ENCODE data around the gene NYAP1.
"Not testable (repeated sequence)": the region's sequence is repeated elsewhere in the genome, so short reads cannot be mapped to it uniquely, and the experiment has no call there.

NYAP1 gene

GRCh38 chr7:100535982-100536381, 52.3 kb downstream of the NYAP1 start:
- DNase-seq; in situ Hi-C loops (cut with MboI; ENCODE audit: low pct_unique_long_range_greater_than_20kb, low sequenced_read_pairs): not testable (repeated sequence)

DNA sequence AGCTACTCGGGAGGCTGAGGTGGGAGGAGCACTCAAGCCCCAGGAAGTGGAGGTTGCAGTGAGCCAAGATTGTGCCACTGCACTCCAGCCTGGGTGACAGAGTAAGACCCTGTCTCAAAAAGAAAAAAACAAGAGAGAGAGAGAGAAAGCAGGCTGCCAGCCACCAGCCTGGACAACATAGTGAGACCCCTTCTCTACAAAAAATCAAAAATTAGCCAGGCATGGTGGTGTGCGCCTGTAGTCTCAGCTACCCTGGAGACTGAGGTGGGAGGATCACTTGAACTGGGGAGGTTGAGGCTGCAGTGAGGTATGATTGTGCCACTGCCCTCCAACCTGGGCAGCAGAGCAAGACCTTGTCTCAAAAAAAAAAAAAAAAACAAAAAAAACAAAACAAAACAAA, 53.0 kb downstream of the NYAP1 start:
- DNase-seq; in situ Hi-C loops (cut with MboI; ENCODE audit: low pct_unique_long_range_greater_than_20kb, low sequenced_read_pairs): not testable (repeated sequence)

DNA sequence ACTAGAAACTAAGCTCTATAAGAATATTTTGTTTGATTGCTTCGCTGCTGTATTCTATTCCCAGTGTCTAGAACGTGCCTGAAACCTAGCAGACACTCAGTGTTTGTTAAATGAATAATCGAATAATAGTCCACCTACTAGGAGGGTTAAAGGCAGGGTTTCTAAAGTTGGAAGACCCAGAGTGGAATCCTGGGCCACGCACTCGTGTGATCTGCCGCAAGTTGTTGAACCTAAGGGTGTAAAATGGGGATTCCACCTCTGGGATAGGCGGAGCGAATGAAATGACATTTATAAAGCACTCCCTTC, 54.6 kb downstream of the NYAP1 start:
- peak; percentile 11 for DNase-seq
- in situ Hi-C loops (cut with MboI; ENCODE audit: low pct_unique_long_range_greater_than_20kb, low sequenced_read_pairs), result no loop called here

DNA sequence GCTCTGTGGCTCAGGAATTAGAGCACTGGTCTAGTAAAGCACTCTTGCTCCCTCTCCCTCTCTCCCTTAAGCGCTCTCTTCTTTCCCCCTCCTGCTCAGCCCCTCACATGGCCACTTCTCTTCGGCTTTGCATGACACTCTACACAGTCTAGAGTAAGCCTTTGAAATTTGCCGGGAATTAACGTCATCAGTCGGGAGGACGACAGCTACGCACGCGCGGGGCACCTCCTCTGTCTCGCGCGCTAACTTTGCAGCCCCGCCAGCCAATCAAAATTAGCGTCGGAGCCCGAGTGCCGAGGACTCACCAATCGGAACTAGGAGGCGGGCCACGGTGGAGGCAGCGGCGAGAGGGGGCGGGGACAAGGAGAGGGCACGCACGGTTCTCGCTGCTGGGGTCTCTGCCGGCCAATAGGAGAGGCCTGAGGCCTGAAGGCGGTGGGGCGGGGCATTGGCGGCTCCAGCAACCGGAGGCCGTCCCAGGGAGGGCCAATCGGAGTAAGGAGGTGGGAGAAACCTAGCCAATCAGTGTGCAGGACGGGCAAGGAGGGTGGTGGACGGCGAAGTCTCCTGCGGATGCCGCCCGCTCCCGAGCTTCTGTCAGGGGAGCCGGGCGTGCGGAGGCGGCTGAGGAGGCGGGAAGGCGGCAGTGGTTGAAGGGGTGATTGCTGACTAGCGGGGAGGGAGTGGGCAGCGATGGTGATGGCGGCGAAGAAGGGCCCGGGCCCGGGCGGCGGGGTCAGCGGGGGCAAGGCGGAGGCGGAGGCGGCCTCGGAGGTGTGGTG, 55.1 kb downstream of the NYAP1 start, which contains the start of gene AGFG2:
TSS of gene AGFG2 (plus strand) at position 550 of the 782 bp plus-strand sequence. CDS start at position 694, 144 bp downstream.
- in situ Hi-C loops (cut with MboI; ENCODE audit: low pct_unique_long_range_greater_than_20kb, low sequenced_read_pairs), result no loop called here
- DNase-seq, result peak; percentile 100

DNA sequence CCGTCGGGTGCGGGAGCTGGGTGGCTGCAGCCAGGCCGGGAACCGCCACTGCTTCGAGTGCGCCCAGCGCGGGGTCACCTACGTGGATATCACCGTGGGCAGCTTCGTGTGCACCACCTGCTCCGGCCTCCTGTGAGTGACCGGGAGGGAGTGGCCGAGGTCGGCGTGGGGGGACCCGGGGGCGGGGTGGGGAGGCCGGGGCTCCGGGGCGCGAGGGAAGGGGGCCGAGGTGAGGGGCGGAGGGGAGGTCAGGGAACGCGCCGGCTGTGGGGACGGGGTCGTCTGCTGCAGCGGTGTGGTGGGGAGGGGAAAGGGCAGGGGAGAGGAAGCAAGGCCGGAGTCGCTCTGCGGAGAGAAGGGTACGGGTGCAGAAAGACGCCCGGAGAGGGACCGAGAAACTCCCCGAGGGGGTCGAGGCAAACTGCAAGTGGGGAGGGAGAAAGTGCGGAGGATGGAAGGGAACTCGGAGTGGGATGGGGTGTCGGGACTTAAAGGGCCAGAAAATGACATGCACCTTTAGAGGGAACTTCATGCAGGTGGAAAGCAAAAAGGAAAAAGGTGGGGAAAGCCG, 55.8 kb downstream of the NYAP1 start:
- DNase-seq, result peak; percentile 15
- in situ Hi-C loops (cut with MboI; ENCODE audit: low pct_unique_long_range_greater_than_20kb, low sequenced_read_pairs), result loop anchor here (10.0 kb wide), 1 partner anchor 65 kb away; the partner anchor contains the start of gene TSC22D4

GRCh38 chr7:100540073-100540723, 56.5 kb downstream of the NYAP1 start:
- no peak for DNase-seq
- in situ Hi-C loops (cut with MboI; ENCODE audit: low pct_unique_long_range_greater_than_20kb, low sequenced_read_pairs), result loop anchor here (10.0 kb wide), 1 partner anchor 65 kb away; the partner anchor contains the start of gene TSC22D4

DNA sequence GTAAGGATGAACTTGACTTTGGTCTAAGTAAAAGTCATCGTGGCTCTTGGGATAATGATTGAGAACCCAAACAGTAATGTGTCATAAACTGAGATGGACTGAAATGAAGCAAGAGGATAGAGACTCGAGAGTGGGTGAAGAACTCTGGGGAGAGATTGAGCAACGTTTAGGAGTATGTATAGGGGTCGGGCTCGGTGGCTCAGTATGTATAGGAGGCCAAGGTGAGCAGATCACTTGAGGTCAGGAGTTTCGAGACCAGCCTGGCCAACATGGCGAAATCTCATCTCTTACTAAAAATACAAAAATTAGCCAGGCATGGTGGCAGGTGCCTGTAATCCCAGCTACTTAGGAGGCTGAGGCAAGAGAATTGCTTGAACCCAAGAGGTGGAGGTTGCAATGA, 57.6 kb downstream of the NYAP1 start:
- DNase-seq, result not testable (repeated sequence)
- in situ Hi-C loops (cut with MboI; ENCODE audit: low pct_unique_long_range_greater_than_20kb, low sequenced_read_pairs), result loop anchor here (10.0 kb wide), 1 partner anchor 67 kb away; the partner anchor contains the start of gene TSC22D4

DNA sequence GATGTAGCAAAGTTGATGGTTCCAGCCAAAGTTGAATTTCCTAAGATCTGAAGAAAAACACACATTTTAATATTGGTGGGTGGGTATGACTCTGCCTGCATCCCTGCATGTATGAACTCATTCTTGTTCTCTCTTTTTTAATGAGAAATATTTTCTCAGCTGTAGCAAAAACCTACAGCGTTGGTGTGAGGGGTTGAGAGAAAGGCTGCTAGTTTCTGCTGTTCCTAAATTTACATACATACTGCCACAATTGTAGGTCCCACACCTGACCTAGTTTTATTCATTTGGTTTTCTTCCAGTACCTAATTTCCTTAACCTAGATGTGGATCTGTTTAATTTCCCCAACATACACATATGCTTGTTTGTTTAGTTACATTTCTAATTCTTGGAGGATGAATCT, 59.9 kb downstream of the NYAP1 start:
- no peak for DNase-seq
- in situ Hi-C loops (cut with MboI; ENCODE audit: low pct_unique_long_range_greater_than_20kb, low sequenced_read_pairs), result loop anchor here (10.0 kb wide), 1 partner anchor 69 kb away; the partner anchor contains the start of gene TSC22D4

- in situ Hi-C loops (cut with MboI; ENCODE audit: low pct_unique_long_range_greater_than_20kb, low sequenced_read_pairs), result loop anchor here (10.0 kb wide), 1 partner anchor 70 kb away; the partner anchor contains the start of gene TSC22D4
- no peak for DNase-seq
Observed at GRCh38 chr7:100544386-100544785, 60.7 kb downstream of the NYAP1 start.

Measured in KBM-7 (cell line).